SK-N-MC (cell line): ENCODE data around the gene KLK1.

Experiments
- EZH2 ChIP-seq: fragments of 200-600 bp; sonication (generic); IDR thresholded peaks from one replicate; pipeline ENCODE4 v1.6.1; 2017; ENCODE audit warnings: antibody characterized with exemption
- FOXP2 ChIP-seq: optimal IDR thresholded peaks from 2 replicates; pipeline ENCODE3; 2011; ENCODE audit warnings: mild to moderate bottlenecking, moderate library complexity; ENCODE audit not compliant: insufficient read depth; ENCODE audit errors: extremely low read length, control extremely low read depth
- POLR2AphosphoS5 ChIP-seq: IDR thresholded peaks from 2 replicates; pipeline ENCODE4 v1.6.1; 2012; ENCODE audit warnings: mild to moderate bottlenecking, low read depth, low read length, borderline replicate concordance

GRCh38 chr19:50793558-50794065, 30.0 kb downstream of the KLK1 start:
- TF ChIP-seq EZH2 (no peak), POLR2AphosphoS5 (no peak), FOXP2 (no peak)
